GM15510 (cell line): ENCODE measurements around the gene MRPL42.

Experiments
- POLR2A ChIP-seq: IDR thresholded peaks from 3 replicates; pipeline ENCODE4 v1.6.1; 2011; ENCODE audit warnings: borderline replicate concordance; ENCODE audit not compliant: insufficient read length; ENCODE audit errors: extremely low read depth

Gene MRPL42

GRCh38 chr12:93441081-93441616 is 26.2 kb upstream of the MRPL42 start:
- no peak for TF ChIP-seq POLR2A

- TF ChIP-seq POLR2A: peak; percentile 93
Observed at GRCh38 chr12:93441617-93442410, 25.5 kb upstream of the MRPL42 start, which contains the start of gene UBE2N. TSS of gene UBE2N (minus strand) at chr12:93441947. CDS start at chr12:93441884, 63 bp downstream.

DNA sequence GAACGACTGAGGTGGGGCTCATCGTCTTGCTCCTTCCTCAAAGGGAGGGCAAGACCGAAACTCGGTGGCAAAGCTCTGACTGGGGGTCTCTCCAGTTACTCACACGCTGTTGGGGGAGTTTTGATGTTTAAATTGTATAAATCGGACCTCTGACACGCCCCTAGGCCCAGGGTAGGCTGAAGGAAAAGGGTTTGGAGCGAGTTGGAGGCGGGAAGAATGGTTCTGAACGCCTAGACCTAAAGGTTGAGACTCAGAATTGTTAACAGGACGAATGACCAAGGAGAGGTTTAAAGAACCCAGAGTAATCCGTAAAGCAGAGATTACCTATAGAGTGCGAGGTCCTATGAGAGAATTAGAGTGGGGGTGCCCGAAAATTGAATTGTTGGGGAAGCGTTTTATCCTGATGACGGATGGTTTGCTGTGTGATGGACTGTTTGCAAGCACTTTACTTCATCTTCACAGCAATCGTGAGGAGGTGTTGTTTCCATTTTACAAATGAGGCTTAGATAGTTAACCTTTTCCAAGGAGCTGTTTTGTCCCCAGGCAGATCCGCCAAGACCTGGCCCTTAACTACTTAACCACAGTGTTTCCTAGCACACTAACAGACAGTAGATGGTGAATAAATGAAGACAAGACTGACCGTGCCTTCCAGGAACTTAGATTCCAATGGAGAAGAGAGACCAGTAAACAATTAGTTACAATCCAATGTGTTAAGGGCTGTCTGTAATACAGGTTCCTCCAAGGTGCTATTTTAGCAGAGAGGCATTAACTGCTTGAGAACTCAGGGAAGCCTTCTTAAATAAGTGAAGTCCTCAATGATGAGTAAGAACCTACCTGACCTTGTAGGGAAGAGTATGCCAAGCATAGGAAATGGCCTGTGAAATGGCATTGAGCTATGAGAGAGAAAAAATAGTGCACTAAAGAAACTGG is 24.6 kb upstream of the MRPL42 start:
- no peak for TF ChIP-seq POLR2A

DNA sequence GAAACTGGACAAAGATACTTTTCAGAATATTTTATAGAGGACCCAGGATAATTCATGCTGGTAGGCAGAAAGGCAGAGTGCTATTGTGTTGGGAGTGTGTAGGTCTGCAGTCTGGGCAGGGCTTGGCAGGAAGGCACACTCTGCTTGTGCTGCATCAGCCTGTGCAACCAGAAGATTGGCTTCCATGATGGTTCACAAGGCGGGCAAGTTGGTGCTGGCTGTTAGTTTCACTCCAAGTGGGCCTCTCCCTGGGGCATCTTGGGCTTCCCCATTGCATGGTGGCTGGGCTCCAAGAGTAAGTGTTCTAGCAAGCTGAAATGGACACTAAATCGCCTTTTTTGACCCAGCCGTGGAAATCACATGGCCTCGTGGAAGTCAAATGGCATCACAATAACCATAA is 23.7 kb upstream of the MRPL42 start:
- no peak for TF ChIP-seq POLR2A

GRCh38 chr12:93447555-93448290 is 19.6 kb upstream of the MRPL42 start:
- no peak for TF ChIP-seq POLR2A

- no peak for TF ChIP-seq POLR2A
Observed at GRCh38 chr12:93448796-93449195, 18.5 kb upstream of the MRPL42 start.

GRCh38 chr12:93449277-93449676 is 18.0 kb upstream of the MRPL42 start:
- TF ChIP-seq POLR2A: no peak

GRCh38 chr12:93451423-93452158 is 15.7 kb upstream of the MRPL42 start:
- TF ChIP-seq POLR2A: no peak

GRCh38 chr12:93453633-93454032 is 13.7 kb upstream of the MRPL42 start:
- no peak for TF ChIP-seq POLR2A

GRCh38 chr12:93456077-93456476 is 11.2 kb upstream of the MRPL42 start:
- no peak for TF ChIP-seq POLR2A

- no peak for TF ChIP-seq POLR2A
Observed at GRCh38 chr12:93459097-93459496, 8.2 kb upstream of the MRPL42 start.

DNA sequence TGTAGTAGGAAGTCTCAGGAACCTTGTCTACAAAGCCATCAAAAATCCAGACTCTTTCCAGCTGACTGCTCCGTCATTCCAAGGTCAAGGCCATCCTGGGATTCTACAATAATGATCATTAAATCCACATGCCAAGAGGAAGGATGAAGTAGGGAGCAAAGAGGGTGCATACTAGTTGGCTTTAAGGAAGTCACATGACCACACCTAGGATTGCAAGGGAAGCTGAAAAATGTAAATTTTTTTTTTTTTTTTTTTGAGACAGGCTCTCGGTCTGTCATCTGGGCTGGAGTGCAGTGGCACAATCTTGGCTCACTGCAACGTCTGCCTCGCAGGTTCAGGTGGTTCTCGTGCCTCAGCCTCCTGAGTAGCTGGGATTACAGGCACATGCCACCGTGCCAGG is 7.3 kb upstream of the MRPL42 start:
- no peak for TF ChIP-seq POLR2A

GRCh38 chr12:93460902-93461301 is 6.4 kb upstream of the MRPL42 start:
- TF ChIP-seq POLR2A: no peak

GRCh38 chr12:93461503-93461902 is 5.8 kb upstream of the MRPL42 start:
- TF ChIP-seq POLR2A: no peak
